HuH-7 (cell line): ENCODE measurements around the gene HOXB4.
A peak's percentile ranks its signal among the peaks of the same experiment; 100 is the strongest.

Experiments
- DNase-seq: peaks from one replicate; pipeline ENCODE4 v3.0.0; 2011; ENCODE audit warnings: low spot score

HOXB4 gene

DNA sequence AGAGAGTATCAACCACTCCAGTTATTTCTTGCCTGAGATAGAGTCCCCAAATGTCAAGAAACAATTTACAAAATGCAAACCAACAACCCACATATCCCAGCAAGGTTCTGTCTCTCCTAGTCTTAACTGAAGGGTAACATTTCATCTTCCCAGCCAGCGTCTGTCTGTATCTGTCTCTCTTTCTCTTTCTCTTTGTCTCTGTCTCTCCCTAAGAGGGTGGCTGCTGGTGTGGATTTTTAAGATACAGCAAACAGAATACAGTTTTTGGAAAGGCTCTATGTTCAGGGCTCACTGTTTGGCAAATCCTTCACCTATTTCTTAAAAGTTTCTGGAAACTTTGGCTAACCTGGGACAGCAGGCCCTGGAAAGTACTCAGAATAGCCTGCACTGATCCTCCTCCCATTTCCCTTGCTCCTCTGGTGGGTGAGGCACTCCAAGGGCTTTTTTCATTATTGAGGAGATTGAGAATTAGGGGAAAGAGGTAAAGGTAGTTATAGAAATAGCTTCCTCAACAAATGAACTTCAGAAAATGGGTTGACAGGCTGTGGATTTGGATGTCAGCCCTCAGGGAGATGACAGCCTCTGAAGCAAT is 6.2 kb downstream of the HOXB4 start:
- no peak for DNase-seq

DNA sequence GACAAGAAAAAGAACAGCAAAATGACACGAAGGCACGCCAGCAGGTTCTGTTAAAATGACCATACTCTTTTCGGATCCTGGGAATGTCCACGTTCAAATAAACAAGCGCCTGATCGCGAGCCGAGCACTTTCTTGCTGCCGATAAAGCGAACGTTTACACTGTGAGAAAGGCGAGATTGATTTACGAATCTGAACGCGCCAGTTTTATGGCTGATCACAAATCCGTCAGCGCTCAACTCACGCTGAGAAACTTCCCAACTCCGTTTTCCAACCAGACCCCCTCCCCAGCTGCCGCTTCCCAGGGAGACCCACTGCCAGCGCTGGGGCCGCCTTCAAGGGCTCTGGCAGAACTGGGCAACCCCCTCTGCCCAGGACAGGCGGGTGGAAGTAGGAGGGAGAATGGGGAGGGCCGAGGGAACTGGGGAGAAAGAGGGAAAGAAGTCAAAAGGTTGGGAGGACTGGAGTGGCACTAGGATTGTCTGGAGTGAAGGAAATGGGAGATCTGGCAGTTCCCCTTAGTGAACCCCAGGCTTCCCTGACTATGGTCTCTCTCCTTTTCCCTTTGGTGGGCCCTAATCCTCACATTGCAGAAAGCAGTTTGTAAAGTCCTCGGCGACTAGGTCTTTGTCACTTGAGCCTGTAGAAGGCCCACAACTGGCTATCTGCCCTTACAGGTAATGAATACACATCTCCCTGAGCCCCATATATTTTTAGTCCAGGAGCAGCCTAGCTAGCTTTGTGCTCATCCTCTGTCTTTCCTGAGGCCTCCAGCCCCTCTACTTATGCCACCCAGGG is 6.9 kb downstream of the HOXB4 start:
- no peak for DNase-seq

DNA sequence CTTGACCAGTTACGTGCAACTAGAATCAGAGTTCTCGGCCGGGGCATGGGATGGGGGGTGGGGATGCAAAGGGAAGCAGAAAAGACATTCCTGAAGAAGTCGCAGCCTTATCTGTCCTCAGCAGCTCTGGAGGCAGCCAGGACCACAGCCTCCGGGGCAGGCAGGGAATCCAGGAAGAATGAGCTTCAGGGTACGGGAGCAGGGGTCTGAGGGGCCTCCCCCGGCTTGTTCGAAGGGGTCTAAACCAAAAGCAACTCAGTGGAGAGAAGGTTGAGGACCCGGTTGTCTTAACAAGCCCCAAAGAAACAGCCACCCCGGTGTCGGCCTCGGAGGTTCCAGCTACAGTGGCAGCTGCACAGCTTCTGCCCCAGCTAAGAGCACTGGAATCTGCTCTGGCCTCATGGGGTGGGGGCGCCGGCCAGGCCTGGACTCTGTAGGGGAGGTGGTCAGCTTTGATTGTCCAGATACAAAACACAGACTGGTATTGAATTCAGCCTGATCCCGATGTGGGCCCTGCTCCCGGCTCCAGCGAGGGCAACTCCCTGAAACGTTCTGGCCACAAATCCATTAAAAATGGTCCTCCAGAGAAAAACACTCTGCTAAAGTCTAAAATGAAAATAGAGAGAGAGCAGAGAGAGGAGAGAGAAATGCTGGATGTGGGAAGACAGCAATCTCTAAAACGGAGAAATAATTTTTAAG is 7.7 kb downstream of the HOXB4 start:
- no peak for DNase-seq

DNA sequence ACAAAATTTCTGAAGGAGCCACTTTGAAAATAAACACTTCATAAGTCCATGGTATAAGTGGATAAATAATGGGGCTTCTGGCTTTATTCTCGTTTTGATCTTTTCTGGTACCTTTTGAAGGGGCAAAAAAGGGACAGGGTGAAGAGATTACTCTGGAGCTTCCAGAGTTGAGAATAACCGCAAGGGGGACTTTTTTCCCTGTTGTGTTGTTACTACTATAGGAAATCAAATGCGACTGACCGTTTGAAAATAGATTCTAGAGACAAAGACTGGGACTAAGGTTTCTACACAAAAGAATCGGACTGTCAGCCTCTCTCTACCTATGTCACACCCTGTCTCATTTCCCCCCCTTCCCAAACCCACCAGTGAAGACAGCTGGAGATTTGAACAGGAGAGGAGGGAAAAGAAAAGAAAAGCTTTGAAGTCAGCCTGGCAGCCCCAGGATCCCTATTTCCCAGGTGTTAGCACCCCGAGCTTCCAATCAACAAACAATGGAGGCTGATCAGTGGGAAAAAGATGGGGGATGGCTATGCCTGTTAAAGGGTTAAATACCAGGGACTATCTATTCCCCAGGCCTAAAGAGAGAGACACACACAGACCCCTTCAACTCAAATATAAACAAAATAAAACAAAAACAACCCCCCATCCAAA is 8.4 kb downstream of the HOXB4 start:
- no peak for DNase-seq

DNA sequence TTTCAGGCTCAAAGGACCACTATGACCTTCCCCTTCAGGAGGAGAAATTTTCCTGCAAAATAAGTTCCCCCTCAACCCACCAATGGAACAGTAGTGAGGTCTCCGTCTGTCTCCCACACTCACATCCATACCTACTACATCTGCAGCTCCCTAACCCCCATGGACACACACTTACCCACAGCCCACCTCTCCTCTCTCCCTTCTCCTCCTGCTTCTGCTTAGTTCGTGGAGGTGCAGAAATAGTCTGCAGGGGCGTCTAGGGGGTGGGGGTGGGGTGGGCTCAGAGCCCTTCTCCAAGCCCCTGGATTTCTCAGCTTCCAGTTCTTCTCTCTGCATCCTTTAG is 8.9 kb downstream of the HOXB4 start:
- no peak for DNase-seq

DNA sequence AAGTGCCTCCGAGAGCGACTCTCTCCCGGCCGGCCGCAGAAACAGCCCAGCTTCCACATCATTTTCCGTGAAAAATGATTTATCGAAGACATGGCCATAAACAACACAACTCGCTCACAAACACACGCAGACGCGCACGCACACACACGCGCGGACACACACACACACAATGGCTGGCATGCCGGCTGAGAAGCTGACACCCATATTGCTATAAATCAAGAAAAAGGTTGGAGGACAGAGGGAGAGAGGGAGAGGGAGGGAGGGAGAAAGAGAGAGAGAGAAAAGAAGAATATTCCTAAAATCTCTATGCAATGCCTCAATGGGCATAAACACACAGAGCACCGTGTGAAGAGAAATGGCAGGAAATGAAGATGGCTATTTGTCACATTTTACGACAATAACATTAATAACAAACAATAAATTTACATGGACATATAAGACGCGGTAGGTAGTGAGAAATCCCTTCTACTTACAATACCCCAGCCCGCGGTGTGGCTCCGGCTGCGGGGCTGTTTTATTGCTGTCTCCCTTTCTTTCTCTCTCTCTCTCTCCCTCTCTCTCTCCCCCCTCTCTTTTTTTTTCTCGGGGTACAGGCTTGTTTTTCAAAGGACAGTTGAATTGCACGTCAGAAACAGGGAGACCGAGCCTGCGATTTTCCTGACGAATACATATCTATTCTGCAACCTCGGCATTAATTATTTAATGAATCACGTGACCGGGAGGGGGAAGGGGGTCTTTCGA is 9.5 kb downstream of the HOXB4 start:
- DNase-seq = no peak

DNA sequence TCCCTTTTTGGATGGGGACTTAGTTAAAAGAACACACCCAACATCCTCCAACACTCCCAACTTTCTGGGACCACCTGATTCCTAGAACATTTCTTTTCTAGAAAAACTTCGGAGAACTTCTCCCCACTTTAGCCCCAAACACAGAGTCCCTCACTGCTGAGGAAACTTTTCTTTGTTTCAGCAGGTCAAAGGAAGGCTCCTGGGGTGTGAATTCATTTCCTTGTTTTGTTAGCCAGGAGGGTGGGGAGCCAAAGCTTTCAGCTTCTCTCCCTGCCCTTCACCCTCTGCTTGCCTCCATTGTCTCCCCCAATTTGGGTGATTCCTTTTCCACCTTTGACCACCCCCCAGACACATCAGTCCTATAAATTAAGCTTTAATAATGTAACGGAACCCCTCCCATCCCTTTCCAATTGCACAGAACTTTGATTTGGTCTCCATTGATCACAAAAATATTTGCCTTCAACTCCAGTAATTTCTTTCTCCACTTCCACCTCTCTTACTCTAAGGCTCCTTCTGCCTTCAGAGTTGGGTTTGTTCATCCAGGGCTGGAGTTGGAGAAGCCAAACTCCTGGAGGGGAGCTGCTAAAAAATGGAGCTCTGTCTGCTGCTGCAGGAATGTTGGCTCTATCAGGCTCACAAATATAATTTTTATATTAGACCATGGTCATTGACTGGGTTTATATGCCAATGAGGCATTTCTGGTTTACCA is 10.3 kb downstream of the HOXB4 start:
- DNase-seq = no peak

DNA sequence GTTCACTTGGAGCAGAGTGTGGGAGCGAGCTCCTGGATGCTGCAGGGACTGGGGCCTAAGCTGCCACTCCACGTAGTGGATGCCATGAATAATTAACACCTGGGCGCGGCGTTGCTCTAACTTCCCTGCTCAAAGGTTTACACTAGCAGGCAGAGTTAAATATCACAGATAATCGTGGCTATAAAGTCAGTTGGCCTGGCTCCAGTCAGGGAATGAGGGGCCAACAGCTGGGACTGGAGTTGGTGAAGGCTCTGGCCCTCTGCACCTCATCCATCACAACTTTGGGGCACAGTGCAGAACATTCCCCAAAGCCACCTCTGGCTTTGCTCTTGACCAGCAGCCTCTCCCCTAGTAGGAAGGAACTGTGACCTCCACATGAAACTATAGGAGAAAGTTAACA is 10.9 kb downstream of the HOXB4 start:
- no peak for DNase-seq

DNA sequence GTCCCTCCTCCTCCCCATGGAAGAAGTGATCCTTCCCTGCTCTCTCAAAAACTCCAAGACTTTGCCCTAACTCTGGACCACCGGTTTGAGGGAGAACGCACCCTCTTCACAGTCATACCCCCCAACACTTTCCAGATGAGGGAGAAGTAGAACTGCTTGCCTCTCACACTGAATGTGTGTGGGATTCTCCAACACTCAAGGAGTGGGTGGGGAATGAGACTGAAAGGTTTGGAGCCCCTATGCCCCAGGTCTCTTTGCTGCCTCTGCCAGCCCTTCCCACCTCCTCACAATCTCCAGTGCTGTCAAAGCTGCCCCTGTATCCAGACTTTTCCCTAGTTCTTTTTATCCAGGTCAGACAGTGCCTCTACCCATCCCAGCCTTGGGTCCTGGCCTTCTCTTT is 11.4 kb downstream of the HOXB4 start:
- no peak for DNase-seq

DNA sequence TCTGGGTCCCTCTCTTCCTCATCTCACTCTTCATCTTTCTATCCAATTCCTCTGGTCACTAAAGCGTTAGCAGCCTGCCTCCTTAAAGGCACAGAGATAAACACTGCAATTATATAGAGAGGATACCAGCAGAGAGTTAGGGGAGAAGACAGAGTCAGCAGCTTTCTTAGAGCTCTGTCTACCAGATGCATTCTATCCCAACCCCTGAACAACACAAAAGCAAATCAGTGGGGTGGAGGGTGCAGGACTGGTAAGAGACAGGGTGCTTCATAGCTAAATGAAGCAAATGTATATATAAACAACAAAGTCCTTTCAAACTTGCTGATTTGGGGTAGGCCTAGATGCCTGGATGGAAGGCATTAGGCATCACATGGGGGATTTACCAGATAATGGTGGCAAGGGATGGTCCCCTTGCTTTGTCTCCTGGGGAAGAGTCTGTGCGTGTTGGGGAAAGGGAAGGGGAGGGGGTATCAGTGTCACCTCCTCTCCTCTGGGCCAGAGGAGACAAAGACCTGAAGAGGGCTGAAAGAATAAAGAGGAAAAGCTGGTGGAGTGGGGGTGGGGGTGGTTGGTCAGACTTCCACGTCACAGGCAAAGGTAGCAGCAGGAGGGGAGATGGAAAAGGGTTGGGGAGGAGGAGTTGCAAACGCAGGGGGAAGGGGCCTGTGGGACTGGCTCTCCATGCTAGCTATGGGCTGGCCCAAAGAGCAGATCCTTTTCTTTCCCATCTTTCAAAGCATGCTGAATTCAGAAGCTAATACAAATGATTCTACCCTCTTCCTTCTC is 12.0 kb downstream of the HOXB4 start:
- no peak for DNase-seq

DNA sequence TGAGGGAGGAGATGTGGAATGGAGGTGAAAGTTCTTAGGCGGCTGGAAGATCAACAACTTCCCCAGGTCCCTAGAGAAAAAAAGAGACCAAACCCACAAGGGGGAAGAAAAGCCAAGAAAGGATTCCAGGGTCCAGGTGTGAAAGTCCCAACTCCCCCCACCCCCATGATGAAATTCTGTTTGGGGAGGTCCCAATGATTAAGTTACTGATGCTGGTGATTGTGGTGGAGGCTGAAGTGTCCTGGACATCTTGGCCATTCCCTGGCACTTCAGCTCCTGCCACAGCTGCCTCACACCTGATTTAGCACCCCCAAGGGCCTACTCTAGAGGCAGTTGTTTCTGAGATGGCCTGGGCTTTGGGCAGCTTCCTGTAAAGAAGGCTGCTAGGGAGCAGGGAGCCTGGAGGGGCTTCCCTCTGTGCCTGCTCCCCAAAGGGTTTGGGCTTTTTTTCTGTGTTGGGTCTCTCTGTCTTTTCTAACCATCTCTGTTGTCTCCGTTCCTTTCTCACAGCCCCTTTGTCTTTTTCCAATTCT is 13.1 kb downstream of the HOXB4 start:
- no peak for DNase-seq

DNA sequence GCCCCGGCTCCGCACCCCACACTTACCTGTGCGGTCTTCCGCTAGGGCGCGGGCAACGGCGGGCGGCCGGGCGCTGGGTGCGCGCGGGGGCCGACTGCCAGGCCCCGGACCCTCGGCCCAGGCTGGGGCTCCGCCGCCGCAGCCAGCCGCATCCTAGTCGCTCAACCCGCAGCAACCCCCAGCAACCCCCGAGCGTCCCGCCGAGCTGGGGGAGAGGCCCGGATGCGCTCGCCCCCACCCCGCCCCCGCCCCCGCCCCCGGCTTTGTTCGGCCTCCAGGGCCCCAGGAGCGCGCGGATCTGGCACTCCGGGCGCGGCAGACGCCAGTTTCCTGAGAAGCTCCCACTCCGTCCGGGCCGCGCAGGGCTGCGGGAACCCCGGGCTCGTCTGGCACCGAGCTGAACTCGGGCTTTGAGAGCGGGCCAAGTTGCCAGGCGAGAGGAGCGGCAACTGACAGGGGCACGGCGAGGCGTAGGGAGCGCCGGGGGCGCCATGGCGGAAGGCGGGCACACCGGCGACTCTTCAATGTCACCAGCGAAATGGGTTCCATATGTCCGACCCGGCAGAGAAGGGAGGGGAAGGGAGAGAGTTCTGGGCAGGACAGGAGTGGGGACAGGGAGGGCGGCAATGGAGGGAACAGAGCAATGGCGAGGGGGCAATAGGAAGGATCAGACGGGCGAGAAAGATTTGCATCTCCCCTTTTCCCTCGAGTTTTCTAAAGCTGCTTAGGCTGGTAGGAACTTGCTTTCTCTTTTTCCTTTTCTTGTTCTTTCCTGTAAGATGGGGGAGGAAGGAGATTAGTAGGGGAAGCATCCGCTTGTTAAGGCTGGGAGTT is 13.7 kb downstream of the HOXB4 start:
- DNase-seq = no peak

DNA sequence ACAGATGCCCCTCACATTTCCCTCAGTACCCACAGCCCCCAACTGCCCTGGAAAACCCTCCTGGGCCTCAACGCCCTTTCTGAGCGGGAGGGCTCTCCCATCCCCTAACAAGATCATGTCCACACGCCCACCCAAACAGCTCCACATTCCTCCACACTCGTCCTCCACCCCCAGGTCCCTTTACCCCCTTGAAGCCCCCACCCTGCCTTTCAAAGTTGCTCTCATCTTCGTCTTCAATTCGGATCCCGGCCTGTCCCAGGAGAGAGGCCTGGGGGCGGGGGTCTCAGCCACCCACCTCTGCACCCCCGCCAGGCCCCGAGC is 14.3 kb downstream of the HOXB4 start:
- DNase-seq = no peak

DNA sequence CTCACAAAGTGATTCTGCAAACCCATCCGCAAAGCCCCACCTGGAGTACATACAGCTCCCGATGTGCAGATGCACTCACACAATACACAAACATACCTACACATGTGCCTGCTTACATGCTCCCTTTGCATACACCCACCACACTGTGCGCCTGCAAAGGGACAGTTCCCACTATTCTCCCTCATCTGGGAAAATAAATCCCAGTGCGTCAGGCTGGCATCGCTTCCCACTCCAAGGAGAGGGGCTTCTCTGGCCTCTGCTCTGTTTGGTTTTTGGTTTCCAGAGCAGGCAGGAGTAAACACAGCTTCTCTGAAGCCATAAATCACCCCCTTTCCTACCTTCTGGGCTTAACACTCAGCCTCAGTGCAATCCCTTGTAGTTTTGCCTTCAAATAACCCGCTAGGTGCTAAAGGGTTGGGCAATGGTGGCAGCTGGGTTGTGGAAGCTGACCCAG is 14.7 kb downstream of the HOXB4 start:
- DNase-seq = no peak

DNA sequence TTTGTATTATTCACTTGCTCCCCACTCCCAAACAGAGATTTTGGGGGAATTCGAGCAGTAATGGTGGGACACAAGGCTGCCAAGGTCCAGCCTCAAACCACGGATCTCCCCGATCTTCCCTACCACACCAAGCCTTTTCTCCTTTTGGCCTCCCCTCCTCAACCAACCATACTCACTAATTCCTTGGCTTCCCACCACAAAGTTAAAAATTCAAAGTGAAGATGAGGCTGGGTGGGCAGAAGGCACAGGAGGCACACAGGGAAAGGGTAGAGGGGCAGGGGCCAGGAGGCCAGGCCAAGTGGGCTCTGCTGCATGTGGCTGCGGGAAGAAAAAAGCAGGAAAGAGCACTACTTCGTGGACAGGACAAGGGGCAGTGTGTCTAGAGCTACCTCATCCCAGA is 15.2 kb downstream of the HOXB4 start:
- no peak for DNase-seq

DNA sequence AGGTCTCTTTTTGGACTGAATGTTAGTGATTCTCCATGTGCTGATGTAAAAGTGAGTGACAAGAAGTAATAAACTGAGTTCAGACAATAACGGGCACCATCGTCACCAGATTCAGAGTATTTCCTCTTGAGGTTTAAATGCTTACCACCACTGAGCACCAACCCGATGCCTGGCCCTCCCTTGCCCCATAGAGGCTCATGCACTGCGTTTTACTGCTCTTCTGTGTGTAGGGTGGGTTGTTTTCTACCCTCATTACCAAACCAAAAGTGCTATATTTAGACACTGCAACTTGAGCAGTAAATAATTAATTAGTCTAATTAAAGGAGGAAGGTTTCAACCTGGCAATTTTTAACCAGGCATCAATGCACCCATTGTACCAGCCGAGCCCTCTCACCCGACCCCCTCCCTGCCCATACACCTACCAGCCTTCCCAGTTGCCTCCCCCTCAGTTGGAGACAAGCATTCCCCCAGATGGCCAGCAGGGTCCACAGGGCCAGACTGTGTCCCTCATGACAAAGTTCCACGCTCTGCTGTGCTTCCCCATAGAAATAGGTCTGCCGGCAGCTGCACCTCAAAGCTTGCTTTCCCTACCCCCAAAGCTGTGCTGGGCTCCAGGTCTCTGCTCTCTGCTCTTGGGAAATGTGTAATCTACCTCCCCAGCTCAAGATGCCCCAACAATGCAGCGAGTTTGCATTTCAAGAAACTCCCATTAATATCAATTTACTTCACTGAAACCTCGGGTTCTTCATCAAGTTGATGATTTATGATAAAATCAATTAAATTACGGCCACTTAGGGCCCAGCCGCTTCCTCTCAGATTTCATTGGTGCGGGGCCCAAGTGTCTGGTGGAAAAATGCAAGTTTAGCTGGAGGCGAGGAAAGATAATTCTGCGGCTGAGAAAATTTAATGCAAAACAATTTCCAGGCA is 16.0 kb downstream of the HOXB4 start:
- DNase-seq = peak; percentile 83

DNA sequence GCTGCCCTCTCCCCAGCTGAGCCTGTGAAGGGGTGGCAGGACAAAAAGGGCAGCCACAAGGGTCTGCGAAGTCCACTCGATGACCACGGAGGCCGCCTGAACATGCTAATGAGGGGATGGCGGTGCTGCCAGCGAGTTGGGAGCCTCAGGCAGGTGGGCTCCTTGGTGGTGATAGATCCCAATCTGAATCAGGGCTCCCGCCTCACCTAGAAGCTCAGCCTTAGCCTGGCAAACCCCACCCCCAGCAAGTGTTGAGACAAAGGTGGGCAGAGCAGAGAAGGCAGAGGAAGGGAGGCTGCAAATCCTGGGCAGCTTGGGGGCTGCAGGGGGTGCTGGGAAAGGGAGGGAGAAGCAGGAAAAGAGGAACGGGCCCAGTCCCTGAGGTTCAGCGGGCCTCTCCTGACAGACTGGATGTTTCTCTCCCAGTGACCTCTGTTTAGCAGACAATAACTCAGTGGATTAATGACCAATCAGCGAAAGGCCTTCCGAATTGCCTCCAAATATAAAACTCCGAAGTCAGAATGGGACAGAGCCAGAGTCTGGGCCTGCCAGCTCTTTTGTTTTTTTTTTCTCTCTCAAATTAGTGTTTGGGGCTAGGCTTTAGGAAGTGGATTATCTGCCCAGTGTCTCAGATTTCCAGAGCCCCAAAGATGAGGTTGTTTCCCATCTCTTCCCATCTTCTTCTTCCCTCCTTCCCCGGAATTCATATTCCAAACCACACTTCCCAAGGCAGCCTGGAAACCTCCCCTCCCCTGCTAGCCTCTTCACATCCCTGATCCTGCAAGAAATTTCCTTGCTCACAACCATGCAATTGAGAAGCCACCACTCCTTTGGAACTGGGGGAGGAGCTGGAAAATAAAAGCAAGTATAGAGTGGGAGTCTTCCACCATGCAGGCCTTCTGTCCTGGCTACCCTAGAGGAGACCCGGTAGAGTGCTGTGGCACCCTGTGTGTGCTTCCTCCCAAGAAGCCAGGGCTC is 18.0 kb downstream of the HOXB4 start:
- no peak for DNase-seq
